ENCODE measurements around the gene KNG1. TPM values are rescaled to one million over a fixed set of nuclear protein-coding genes. Genes with fewer than 3 reads are reported as not detected.

KNG1 gene
- polyA plus RNA-seq, 2 of the 4 experiments (the other 2 are of a cell fraction): 0.05 TPM; not detected in 1

DNA sequence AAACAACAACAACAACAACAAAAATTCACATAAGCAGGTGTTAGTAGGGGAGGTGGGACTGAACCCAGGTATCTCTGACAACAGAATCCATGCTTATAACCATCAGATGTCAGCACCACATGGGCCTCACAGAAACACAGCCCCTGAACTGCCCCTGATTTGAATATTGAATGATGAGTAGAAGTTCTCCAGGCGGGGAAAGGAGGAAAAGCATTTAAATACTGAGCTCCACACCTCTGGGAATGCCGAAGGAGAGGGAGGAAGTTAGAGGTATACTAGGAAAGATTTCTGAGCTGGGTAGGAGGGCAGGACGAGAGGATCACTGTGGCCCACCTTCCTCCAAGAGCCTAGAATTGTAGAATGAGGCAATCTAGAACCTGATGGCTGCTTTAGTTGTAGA lies 34.3 kb downstream of the KNG1 start (continued):
- TF ChIP-seq SMC3 (IDR thresholded peaks at IDR 0.05) (no peak), JUNB (IDR thresholded peaks at IDR 0.05) (no peak), FOSB (CRISPR knock-in tag; IDR thresholded peaks at IDR 0.05) (no peak), HOXB5 (CRISPR knock-in tag; IDR thresholded peaks at IDR 0.05) (no peak)

DNA sequence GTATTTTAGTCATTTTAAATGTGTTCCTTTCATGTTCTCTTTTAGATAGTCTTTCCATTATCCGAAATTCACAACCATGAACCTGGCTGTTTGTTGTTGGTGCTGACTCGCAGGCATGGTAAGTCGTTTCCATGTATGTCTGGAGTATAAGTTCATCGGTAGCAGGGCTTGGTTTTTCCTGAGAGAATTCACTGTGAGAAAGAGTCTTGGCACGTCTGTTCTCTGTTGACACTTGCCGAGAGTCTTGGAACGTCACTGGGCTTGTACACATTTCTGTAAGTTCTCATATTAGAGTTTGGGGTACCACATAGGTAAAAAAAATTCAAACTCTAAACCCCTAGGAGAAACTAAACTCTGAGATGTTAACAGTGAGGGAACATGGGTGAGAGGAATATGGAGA lies 36.8 kb downstream of the KNG1 start:
- 79% methylated on average over 7 of the region's 7 CpGs for WGBS (ENCODE audit: missing lambda C conversion rate)
- peak overlapping the region; percentile 73 to 77; a peak in 3 of 6 replicates for H3K27ac ChIP-seq
- ChIA-PET CTCF (interaction anchor here (2.0 to 2.8 kb wide), 2 partner anchors 31 to 139 kb away, joined by 10 to 15 read pairs; no protein-coding TSS in a partner anchor), POLR2A (no interaction called here)
- peaks cover 14% of the 10 kb centered on the region; the same call in 2 of the 3 replicates for H3K4me1 ChIP-seq
- no peaks in the 10 kb centered on the region for H3K9me3 ChIP-seq
- no peak overlapping the region for H3K4me3 ChIP-seq
- TF ChIP-seq MYC (IDR thresholded peaks at IDR 0.05; ENCODE audit: borderline replicate concordance, low read length): no peak
- TF ChIP-seq KDM1A (IDR thresholded peaks at IDR 0.05; ENCODE audit: low read depth): no peak
- no peak for TF ChIP-seq HOXB5 (CRISPR knock-in tag; IDR thresholded peaks at IDR 0.05)
- no peak for TF ChIP-seq ZNF302 (CRISPR knock-in tag; IDR thresholded peaks at IDR 0.05)
- no peak for TF ChIP-seq CEBPB (IDR thresholded peaks at IDR 0.05)
- no peak for TF ChIP-seq RNF2 (IDR thresholded peaks at IDR 0.05; ENCODE audit: borderline replicate concordance, low read depth)
- TF ChIP-seq SMC3 (IDR thresholded peaks at IDR 0.05): no peak
- no peak for TF ChIP-seq JUN (IDR thresholded peaks at IDR 0.05)
- TF ChIP-seq, protein P1, sequence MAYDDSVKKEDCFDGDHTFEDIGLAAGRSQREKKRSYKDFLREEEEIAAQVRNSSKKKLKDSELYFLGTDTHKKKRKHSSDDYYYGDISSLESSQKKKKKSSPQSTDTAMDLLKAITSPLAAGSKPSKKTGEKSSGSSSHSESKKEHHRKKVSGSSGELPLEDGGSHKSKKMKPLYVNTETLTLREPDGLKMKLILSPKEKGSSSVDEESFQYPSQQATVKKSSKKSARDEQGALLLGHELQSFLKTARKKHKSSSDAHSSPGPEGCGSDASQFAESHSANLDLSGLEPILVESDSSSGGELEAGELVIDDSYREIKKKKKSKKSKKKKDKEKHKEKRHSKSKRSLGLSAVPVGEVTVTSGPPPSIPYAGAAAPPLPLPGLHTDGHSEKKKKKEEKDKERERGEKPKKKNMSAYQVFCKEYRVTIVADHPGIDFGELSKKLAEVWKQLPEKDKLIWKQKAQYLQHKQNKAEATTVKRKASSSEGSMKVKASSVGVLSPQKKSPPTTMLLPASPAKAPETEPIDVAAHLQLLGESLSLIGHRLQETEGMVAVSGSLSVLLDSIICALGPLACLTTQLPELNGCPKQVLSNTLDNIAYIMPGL (CRISPR knock-in tag; IDR thresholded peaks at IDR 0.05; ENCODE audit: borderline replicate concordance): no peak
- no peak for TF ChIP-seq ESRRA (IDR thresholded peaks at IDR 0.05; ENCODE audit: borderline replicate concordance, low read length)
- no peak for TF ChIP-seq MAZ (IDR thresholded peaks at IDR 0.05; ENCODE audit: borderline replicate concordance, low read depth, low read length)
- TF ChIP-seq, protein P2, sequence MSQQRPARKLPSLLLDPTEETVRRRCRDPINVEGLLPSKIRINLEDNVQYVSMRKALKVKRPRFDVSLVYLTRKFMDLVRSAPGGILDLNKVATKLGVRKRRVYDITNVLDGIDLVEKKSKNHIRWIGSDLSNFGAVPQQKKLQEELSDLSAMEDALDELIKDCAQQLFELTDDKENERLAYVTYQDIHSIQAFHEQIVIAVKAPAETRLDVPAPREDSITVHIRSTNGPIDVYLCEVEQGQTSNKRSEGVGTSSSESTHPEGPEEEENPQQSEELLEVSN (IDR thresholded peaks at IDR 0.05; ENCODE audit: borderline replicate concordance, low read depth): no peak
- TF ChIP-seq NFE2L2 (conservative IDR thresholded peaks at IDR 0.05; ENCODE audit: low read length): no peak
- FAIRE-seq (no peak), ATAC-seq (no peak), DNase-seq (ENCODE audit: low read depth in 1 of 2, low spot score in 1 of 2) (no peak)
- H3K4me2 ChIP-seq: peak overlapping the region; percentile 78

DNA sequence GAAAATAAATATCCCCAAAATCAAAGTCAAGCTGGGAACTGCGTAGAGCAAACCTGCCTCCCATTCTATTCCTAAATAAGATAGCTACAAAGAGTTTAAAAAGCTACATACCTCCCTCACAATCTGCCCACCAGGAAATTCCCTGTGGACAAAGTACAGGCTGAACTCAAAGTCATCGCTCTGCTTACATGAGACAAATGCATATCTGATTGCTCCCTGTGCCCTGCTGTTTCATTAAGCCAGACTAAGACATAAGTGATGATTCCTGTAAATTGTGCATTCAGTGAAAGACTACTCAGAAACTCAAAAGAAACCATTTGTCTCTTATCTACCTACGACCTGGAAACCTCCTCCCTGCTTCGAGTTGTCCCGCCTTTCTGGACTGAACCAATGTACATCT lies 37.7 kb downstream of the KNG1 start:
- H3K27ac ChIP-seq: no peak overlapping the region
- POLR2A ChIA-PET: no interaction called here
- TF ChIP-seq, protein P3, sequence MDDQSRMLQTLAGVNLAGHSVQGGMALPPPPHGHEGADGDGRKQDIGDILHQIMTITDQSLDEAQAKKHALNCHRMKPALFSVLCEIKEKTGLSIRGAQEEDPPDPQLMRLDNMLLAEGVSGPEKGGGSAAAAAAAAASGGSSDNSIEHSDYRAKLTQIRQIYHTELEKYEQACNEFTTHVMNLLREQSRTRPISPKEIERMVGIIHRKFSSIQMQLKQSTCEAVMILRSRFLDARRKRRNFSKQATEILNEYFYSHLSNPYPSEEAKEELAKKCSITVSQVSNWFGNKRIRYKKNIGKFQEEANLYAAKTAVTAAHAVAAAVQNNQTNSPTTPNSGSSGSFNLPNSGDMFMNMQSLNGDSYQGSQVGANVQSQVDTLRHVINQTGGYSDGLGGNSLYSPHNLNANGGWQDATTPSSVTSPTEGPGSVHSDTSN (IDR thresholded peaks at IDR 0.05): no peak
- TF ChIP-seq PHF8 (IDR thresholded peaks at IDR 0.05; ENCODE audit: borderline replicate concordance, low read depth): no peak
- no peak for TF ChIP-seq RNF2 (IDR thresholded peaks at IDR 0.05; ENCODE audit: borderline replicate concordance, low read depth)
- TF ChIP-seq FOXS1 (CRISPR knock-in tag; IDR thresholded peaks at IDR 0.05): no peak
- no peak for TF ChIP-seq RFX5 (IDR thresholded peaks at IDR 0.05)
- TF ChIP-seq CHD4 (IDR thresholded peaks at IDR 0.05; ENCODE audit: borderline replicate concordance): no peak
- no peak for TF ChIP-seq HOXA7 (CRISPR knock-in tag; IDR thresholded peaks at IDR 0.05)
- TF ChIP-seq, protein P4, sequence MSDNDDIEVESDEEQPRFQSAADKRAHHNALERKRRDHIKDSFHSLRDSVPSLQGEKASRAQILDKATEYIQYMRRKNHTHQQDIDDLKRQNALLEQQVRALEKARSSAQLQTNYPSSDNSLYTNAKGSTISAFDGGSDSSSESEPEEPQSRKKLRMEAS (IDR thresholded peaks at IDR 0.05): no peak
- TF ChIP-seq CEBPB (IDR thresholded peaks at IDR 0.05): no peak
- TF ChIP-seq POLR2A (IDR thresholded peaks at IDR 0.05; ENCODE audit: low read length): no peak
- TF ChIP-seq, protein P1 (CRISPR knock-in tag; IDR thresholded peaks at IDR 0.05; ENCODE audit: borderline replicate concordance): no peak
- TF ChIP-seq, protein P5, sequence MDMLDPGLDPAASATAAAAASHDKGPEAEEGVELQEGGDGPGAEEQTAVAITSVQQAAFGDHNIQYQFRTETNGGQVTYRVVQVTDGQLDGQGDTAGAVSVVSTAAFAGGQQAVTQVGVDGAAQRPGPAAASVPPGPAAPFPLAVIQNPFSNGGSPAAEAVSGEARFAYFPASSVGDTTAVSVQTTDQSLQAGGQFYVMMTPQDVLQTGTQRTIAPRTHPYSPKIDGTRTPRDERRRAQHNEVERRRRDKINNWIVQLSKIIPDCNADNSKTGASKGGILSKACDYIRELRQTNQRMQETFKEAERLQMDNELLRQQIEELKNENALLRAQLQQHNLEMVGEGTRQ (IDR thresholded peaks at IDR 0.05): no peak
- no peak for TF ChIP-seq TFCP2L1 (CRISPR knock-in tag; IDR thresholded peaks at IDR 0.05)
- TF ChIP-seq EP300 (IDR thresholded peaks at IDR 0.05): no peak
- no peak for TF ChIP-seq ZFP36 (IDR thresholded peaks at IDR 0.05; ENCODE audit: borderline replicate concordance, partially characterized antibody)
- TF ChIP-seq, protein P6, sequence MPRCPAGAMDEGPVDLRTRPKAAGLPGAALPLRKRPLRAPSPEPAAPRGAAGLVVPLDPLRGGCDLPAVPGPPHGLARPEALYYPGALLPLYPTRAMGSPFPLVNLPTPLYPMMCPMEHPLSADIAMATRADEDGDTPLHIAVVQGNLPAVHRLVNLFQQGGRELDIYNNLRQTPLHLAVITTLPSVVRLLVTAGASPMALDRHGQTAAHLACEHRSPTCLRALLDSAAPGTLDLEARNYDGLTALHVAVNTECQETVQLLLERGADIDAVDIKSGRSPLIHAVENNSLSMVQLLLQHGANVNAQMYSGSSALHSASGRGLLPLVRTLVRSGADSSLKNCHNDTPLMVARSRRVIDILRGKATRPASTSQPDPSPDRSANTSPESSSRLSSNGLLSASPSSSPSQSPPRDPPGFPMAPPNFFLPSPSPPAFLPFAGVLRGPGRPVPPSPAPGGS (IDR thresholded peaks at IDR 0.05): no peak

More for the DNA sequence above, 37.7 kb downstream of the KNG1 start:
- Histone ChIP-seq H3K9me3 (no peaks in the 10 kb centered on the region), H3K4me2 (no peak overlapping the region), H3K4me1 (peaks cover 14% of the 10 kb centered on the region; the same call in 2 of the 3 replicates), H3K4me3 (no peak overlapping the region)
- ATAC-seq (no peak), FAIRE-seq (no peak), DNase-seq (ENCODE audit: low read depth in 1 of 2, low spot score in 1 of 2) (no peak)
- WGBS (ENCODE audit: missing lambda C conversion rate): 88% methylated on average over 5 of the region's 5 CpGs
- CTCF ChIA-PET: interaction anchor here (1.5 to 2.8 kb wide), 3 partner anchors 32 to 140 kb away, joined by 5 to 15 read pairs (median 7); no protein-coding TSS in a partner anchor

Data from A549 (cell line).